Testis (tissue), 2 donors: ENCODE results near the gene CFAP300.

ENCODE experiments used
- POLR2A ChIP-seq: fragments of 450-650 bp; IDR thresholded peaks from one replicate; pipeline ENCODE4 v1.6.1; 2017; ENCODE audit warnings: antibody characterized with exemption, mild to moderate bottlenecking, moderate library complexity
- TF ChIP-seq, protein P1 (sequence below), 3 experiments: fragments of 450-650 bp in 2 of 3; fragments of 200-600 bp in 1 of 3; sonication (generic) in 1 of 3; IDR thresholded peaks; one replicate each; pipeline ENCODE4 v1.5.1; 2016 to 2019; ENCODE audit warnings: antibody characterized with exemption in 3 of 3, mild to moderate bottlenecking in 2 of 3, moderate library complexity in 1 of 3

- no peak for TF ChIP-seq POLR2A
- TF ChIP-seq, protein P1, sequence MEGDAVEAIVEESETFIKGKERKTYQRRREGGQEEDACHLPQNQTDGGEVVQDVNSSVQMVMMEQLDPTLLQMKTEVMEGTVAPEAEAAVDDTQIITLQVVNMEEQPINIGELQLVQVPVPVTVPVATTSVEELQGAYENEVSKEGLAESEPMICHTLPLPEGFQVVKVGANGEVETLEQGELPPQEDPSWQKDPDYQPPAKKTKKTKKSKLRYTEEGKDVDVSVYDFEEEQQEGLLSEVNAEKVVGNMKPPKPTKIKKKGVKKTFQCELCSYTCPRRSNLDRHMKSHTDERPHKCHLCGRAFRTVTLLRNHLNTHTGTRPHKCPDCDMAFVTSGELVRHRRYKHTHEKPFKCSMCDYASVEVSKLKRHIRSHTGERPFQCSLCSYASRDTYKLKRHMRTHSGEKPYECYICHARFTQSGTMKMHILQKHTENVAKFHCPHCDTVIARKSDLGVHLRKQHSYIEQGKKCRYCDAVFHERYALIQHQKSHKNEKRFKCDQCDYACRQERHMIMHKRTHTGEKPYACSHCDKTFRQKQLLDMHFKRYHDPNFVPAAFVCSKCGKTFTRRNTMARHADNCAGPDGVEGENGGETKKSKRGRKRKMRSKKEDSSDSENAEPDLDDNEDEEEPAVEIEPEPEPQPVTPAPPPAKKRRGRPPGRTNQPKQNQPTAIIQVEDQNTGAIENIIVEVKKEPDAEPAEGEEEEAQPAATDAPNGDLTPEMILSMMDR (IDR thresholded peaks at IDR 0.05): no peak
Measured at GRCh38 chr11:102047305-102047924, at the start of gene CFAP300.
